Measurements from ENCODE around the gene CAB39L. TPM values are rescaled to one million over a fixed set of nuclear protein-coding genes. Genes with fewer than 3 reads are reported as not detected.

Gene CAB39L
- total and polyA plus RNA-seq, 2 donors (not counting 3 experiments of a cell fraction or from before 2014, with no cell fraction given), result 3.1 to 7.2 TPM

- Histone ChIP-seq H3K4me1 (ENCODE audit: control insufficient read depth, extremely low read depth, insufficient read depth, low read length) (no peaks in the 10 kb centered on the region), H3K4me3 (replicated peaks in 1 of 3; ENCODE audit: insufficient read depth in 1 of 3, low read depth in 1 of 3, low read length in 3 of 3) (no peak overlapping the region), H2AFZ (ENCODE audit: low read depth, low read length) (no peak overlapping the region), H3K9me1 (replicated peaks; ENCODE audit: control insufficient read depth, extremely low read depth, insufficient read depth, low read length) (no peaks in the 10 kb centered on the region), H3K4me2 (ENCODE audit: insufficient read depth, low read length) (no peak overlapping the region), H3K9ac (replicated peaks; ENCODE audit: extremely low read depth, insufficient read depth, low read length) (no peak overlapping the region), H3K27ac (ENCODE audit: insufficient read depth, low read depth, low read length) (no peak overlapping the region), H3K9me3 (replicated peaks; ENCODE audit: control insufficient read depth, insufficient read depth, low read length) (no peaks in the 10 kb centered on the region), H3K79me2 (ENCODE audit: control insufficient read depth, insufficient read depth, low read length) (no peaks in the 10 kb centered on the region), H3K36me3 (ENCODE audit: control insufficient read depth in 2 of 2, extremely low read depth in 1 of 2, insufficient read depth in 2 of 2, low read length in 2 of 2) (no peaks in the 10 kb centered on the region), H3K27me3 (ENCODE audit: control insufficient read depth in 2 of 2, insufficient read depth in 2 of 2, low read length in 2 of 2) (no peaks in the 10 kb centered on the region), H4K20me1 (replicated peaks; ENCODE audit: control insufficient read depth, extremely low read depth, insufficient read depth, low read length) (no peaks in the 10 kb centered on the region)
- ChIA-PET CTCF (interaction anchor here (1.3 kb wide), 1 partner anchor 28 kb away, joined by 3 read pairs; no protein-coding TSS in a partner anchor), POLR2A (no interaction called here)
- TF ChIP-seq GATA2 (IDR thresholded peaks at IDR 0.05; ENCODE audit: insufficient read depth, insufficient read length, low read depth, low read length) (no peak), FOS (IDR thresholded peaks at IDR 0.05; ENCODE audit: borderline replicate concordance, insufficient read depth, low read length) (no peak), POLR2AphosphoS5 (IDR thresholded peaks at IDR 0.05; ENCODE audit: insufficient read depth, low read depth, low read length) (no peak), CTCF (IDR thresholded peaks at IDR 0.05; ENCODE audit: extremely low read depth in 1 of 2, insufficient read depth in 1 of 2, low read depth in 1 of 2, low read length in 2 of 2) (no peak), JUN (IDR thresholded peaks at IDR 0.05; ENCODE audit: borderline replicate concordance, insufficient read depth, insufficient read length, low read depth) (no peak), EZH2 (IDR thresholded peaks at IDR 0.05; ENCODE audit: borderline replicate concordance, low read depth, low read length, severe bottlenecking) (no peak), MYC (IDR thresholded peaks at IDR 0.05; ENCODE audit: low read depth, low read length) (no peak), POLR2A (IDR thresholded peaks at IDR 0.05; ENCODE audit: low read depth, low read length) (no peak)
- TF ChIP-seq, protein P1, sequence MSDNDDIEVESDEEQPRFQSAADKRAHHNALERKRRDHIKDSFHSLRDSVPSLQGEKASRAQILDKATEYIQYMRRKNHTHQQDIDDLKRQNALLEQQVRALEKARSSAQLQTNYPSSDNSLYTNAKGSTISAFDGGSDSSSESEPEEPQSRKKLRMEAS (IDR thresholded peaks at IDR 0.05; ENCODE audit: insufficient read depth, insufficient read length), result no peak
- intact Hi-C loops (cut with micrococcal nuclease) (no loop called here), dilution Hi-C loops (cut with MboI; ENCODE audit: extremely low pct_ligation_motif_present, low sequenced_read_pairs) (no loop called here)
- no peak for FAIRE-seq
- no peak for DNase-seq (ENCODE audit: low read depth, low spot score)
- no TSS peak for BruUV-seq (replicated peaks)
These were observed 47.9 kb downstream of the CAB39L start for GRCh38 chr13:49395878-49396380.

All from endothelial cell of umbilical vein (primary cell).